Gastroesophageal sphincter (tissue), 4 donors: ENCODE data around the gene EEFSEC. TPM values are rescaled to one million over a fixed set of nuclear protein-coding genes. Genes with fewer than 3 reads are reported as not detected.

Source experiments
- ATAC-seq: fragments of 150-250 bp; one replicate; pipeline ENCODE4 v1.9.1; 2016; ENCODE audit warnings: mild to moderate bottlenecking, moderate library complexity
- H3K27ac ChIP-seq, 4 donors: fragments of 200-600 bp; sonication (generic) in 3 of 4; 1 replicate in 3 of 4; 2 replicates in 1 of 4; pipeline ENCODE4 v1.5.1; 2016 to 2019
- H3K27me3 ChIP-seq: fragments of 200-600 bp; sonication (generic); one replicate; pipeline ENCODE4 v1.5.1; 2019
- H3K36me3 ChIP-seq, 2 donors: fragments of 200-600 bp; sonication (generic); one replicate each; pipeline ENCODE4 v1.5.1; 2019; ENCODE audit warnings: control low read depth in 1 of 2
- H3K4me1 ChIP-seq, 3 donors: fragments of 200-600 bp; sonication (generic); 1 replicate in 2 of 3; 2 replicates in 1 of 3; pipeline ENCODE4 v1.5.1; 2016 to 2019; ENCODE audit warnings: control low read depth in 2 of 3
- H3K4me3 ChIP-seq, 2 donors: fragments of 200-600 bp; sonication (generic); one replicate each; pipeline ENCODE4 v1.5.1; 2019; ENCODE audit warnings: mild to moderate bottlenecking in 1 of 2, moderate library complexity in 1 of 2
- H3K9me3 ChIP-seq, 3 donors: fragments of 200-600 bp; sonication (generic); one replicate each; pipeline ENCODE4 v1.5.1; 2017 to 2019; ENCODE audit warnings: control low read depth in 2 of 3
- CTCF ChIP-seq, 4 experiments: fragments of 200-600 bp in 2 of 4; fragments of 450-650 bp in 2 of 4; sonication (generic) in 1 of 4; IDR thresholded peaks; one replicate each; pipeline ENCODE4 v1.5.1; 2017 to 2019; ENCODE audit warnings: antibody characterized with exemption in 4 of 4, mild to moderate bottlenecking in 2 of 4, moderate library complexity in 2 of 4
- EP300 ChIP-seq: sonication (generic); formaldehyde crosslinking; IDR thresholded peaks from one replicate; pipeline ENCODE4 v1.6.1; 2017; ENCODE audit warnings: antibody characterized with exemption, mild to moderate bottlenecking
- POLR2A ChIP-seq, 2 donors: fragments of 450-650 bp; IDR thresholded peaks; one replicate each; pipeline ENCODE4 v1.6.1; 2017; ENCODE audit warnings: antibody characterized with exemption in 2 of 2, mild to moderate bottlenecking in 2 of 2, moderate library complexity in 1 of 2
- POLR2AphosphoS5 ChIP-seq: sonication (generic); formaldehyde crosslinking; IDR thresholded peaks from one replicate; pipeline ENCODE4 v1.6.1; 2017; ENCODE audit warnings: antibody characterized with exemption
- WGBS, 2 donors: methylation state at CpG; one replicate each; pipeline ENCODE4 v1.1.5; 2018; ENCODE audit warnings: low coverage in 1 of 2; 5-methylcytosine and 5-hydroxymethylcytosine counted together
- total RNA-seq, 4 donors: library from RNA; depleted of rRNA; stranded (reverse); fragments of >200 nt; gene quantifications; one replicate each; pipeline ENCODE4 v1.1.0, GENCODE V29; 2016

EEFSEC gene
- total RNA-seq, 4 donors from 2014 or later = 5.8 to 16.5 (median 11.4) TPM

- WGBS, 2 donors = 88 to 90% methylated on average over 1 to 2 of the region's 6 CpGs
- no peak overlapping the region for H3K27ac ChIP-seq
- no peaks in the 10 kb centered on the region for H3K4me1 ChIP-seq
- no peak overlapping the region for H3K4me3 ChIP-seq
- no peaks in the 10 kb centered on the region for H3K9me3 ChIP-seq
- H3K27me3 ChIP-seq = no peaks in the 10 kb centered on the region
- no peak for ATAC-seq
- TF ChIP-seq CTCF (IDR thresholded peaks at IDR 0.05) (no peak), POLR2A (IDR thresholded peaks at IDR 0.05) (no peak), POLR2AphosphoS5 (no peak), EP300 (no peak)
- peaks cover 0 to 18% of the 10 kb centered on the region in 2 donors for H3K36me3 ChIP-seq
Observed at GRCh38 chr3:128307781-128308469, 154.6 kb downstream of the EEFSEC start.

GRCh38 chr3:128309026-128309425, 155.7 kb downstream of the EEFSEC start:
- WGBS, 2 donors = 87 to 90% methylated on average over 7 to 8 of the region's 8 CpGs
- Histone ChIP-seq H3K36me3 (peaks cover 0 to 18% of the 10 kb centered on the region in 2 donors), H3K4me1 (no peaks in the 10 kb centered on the region), H3K27ac (no peak overlapping the region), H3K27me3 (no peaks in the 10 kb centered on the region), H3K9me3 (no peaks in the 10 kb centered on the region), H3K4me3 (no peak overlapping the region)
- no peak for TF ChIP-seq CTCF (IDR thresholded peaks at IDR 0.05)
- TF ChIP-seq POLR2AphosphoS5 = no peak
- no peak for TF ChIP-seq EP300
- ATAC-seq = no peak

GRCh38 chr3:128310286-128311058, 157.2 kb downstream of the EEFSEC start:
- peaks cover 0 to 14% of the 10 kb centered on the region in 2 donors for H3K36me3 ChIP-seq
- H3K4me3 ChIP-seq = no peak overlapping the region
- no peaks in the 10 kb centered on the region for H3K4me1 ChIP-seq
- WGBS, 2 donors = 85 to 87% methylated on average over 4 of the region's 4 CpGs
- TF ChIP-seq POLR2AphosphoS5 (no peak), EP300 (no peak), CTCF (IDR thresholded peaks at IDR 0.05) (no peak), POLR2A (IDR thresholded peaks at IDR 0.05) (no peak)
- ATAC-seq = no peak
- no peaks in the 10 kb centered on the region for H3K27me3 ChIP-seq
- no peaks in the 10 kb centered on the region for H3K9me3 ChIP-seq
- H3K27ac ChIP-seq = no peak overlapping the region

GRCh38 chr3:128311441-128311844, 158.2 kb downstream of the EEFSEC start:
- Histone ChIP-seq H3K4me1 (no peaks in the 10 kb centered on the region), H3K9me3 (no peaks in the 10 kb centered on the region), H3K27ac (no peak overlapping the region), H3K27me3 (no peaks in the 10 kb centered on the region), H3K36me3 (peaks cover 0 to 14% of the 10 kb centered on the region in 2 donors), H3K4me3 (no peak overlapping the region)
- ATAC-seq = no peak
- 40 to 64% methylated on average over 1 to 4 of the region's 5 CpGs for WGBS, 2 donors
- TF ChIP-seq POLR2A (IDR thresholded peaks at IDR 0.05) (no peak), CTCF (IDR thresholded peaks at IDR 0.05) (no peak), POLR2AphosphoS5 (no peak), EP300 (no peak)
